ENCODE measurements around the gene DOCK10. TPM values are rescaled to one million over a fixed set of nuclear protein-coding genes. Genes with fewer than 3 reads are reported as not detected.

DOCK10 gene
- total RNA-seq, 1 experiment from 2014 or later = 0.96 TPM

GRCh38 chr2:225008935-225009334 is 33.3 kb downstream of the DOCK10 start:
- no peak overlapping the region for H3K4me3 Mint-ChIP-seq (ENCODE audit: unreplicated experiment)
- no TSS peak for BruUV-seq (replicated peaks)
- peaks cover 21% of the 10 kb centered on the region for H3K4me1 Mint-ChIP-seq (ENCODE audit: insufficient read depth, unreplicated experiment)
- peak; percentile 33 for TF ChIP-seq CTCF (IDR thresholded peaks at IDR 0.05; ENCODE audit: unreplicated experiment)
- H3K27me3 Mint-ChIP-seq (ENCODE audit: insufficient read depth, unreplicated experiment) = no peaks in the 10 kb centered on the region
- intact Hi-C loops (cut with micrococcal nuclease) = no loop called here
- ChIA-PET POLR2A (no interaction called here), CTCF (interaction anchor here (0.6 to 2.6 kb wide), 4 partner anchors 7 to 452 kb away, joined by 3 to 10 read pairs (median 4); no protein-coding TSS in a partner anchor)
- H3K9me3 Mint-ChIP-seq (ENCODE audit: unreplicated experiment) = no peaks in the 10 kb centered on the region
- peak; percentile 40 for DNase-seq (ENCODE audit: unreplicated experiment)
- no peak overlapping the region for H3K27ac Mint-ChIP-seq (ENCODE audit: low read depth, unreplicated experiment)
- H3K36me3 Mint-ChIP-seq (ENCODE audit: insufficient read depth, unreplicated experiment) = no peaks in the 10 kb centered on the region

- Mint-ChIP-seq H3K4me3 (ENCODE audit: unreplicated experiment) (no peak overlapping the region), H3K27ac (ENCODE audit: low read depth, unreplicated experiment) (no peak overlapping the region), H3K36me3 (ENCODE audit: insufficient read depth, unreplicated experiment) (no peaks in the 10 kb centered on the region), H3K9me3 (ENCODE audit: unreplicated experiment) (no peaks in the 10 kb centered on the region), H3K4me1 (ENCODE audit: insufficient read depth, unreplicated experiment) (peaks cover 22% of the 10 kb centered on the region), H3K27me3 (ENCODE audit: insufficient read depth, unreplicated experiment) (no peaks in the 10 kb centered on the region)
- ChIA-PET POLR2A (interaction anchor here (0.7 kb wide), 1 partner anchor 721 kb away, joined by 3 read pairs; no protein-coding TSS in a partner anchor), CTCF (interaction anchor here (0.7 to 1.2 kb wide), 2 partner anchors 19 to 203 kb away, joined by 3 read pairs; no protein-coding TSS in a partner anchor)
- DNase-seq (ENCODE audit: unreplicated experiment) = no peak
- TF ChIP-seq CTCF (IDR thresholded peaks at IDR 0.05; ENCODE audit: unreplicated experiment) = no peak
- intact Hi-C loops (cut with micrococcal nuclease) = no loop called here
- no TSS peak for BruUV-seq (replicated peaks)
Observed at GRCh38 chr2:225008179-225008856, 34.0 kb downstream of the DOCK10 start.

GRCh38 chr2:225006730-225007129 is 35.5 kb downstream of the DOCK10 start:
- CTCF ChIA-PET = no interaction called here
- Mint-ChIP-seq H3K9me3 (ENCODE audit: unreplicated experiment) (no peaks in the 10 kb centered on the region), H3K27ac (ENCODE audit: low read depth, unreplicated experiment) (no peak overlapping the region), H3K27me3 (ENCODE audit: insufficient read depth, unreplicated experiment) (no peaks in the 10 kb centered on the region), H3K4me1 (ENCODE audit: insufficient read depth, unreplicated experiment) (peaks cover 25% of the 10 kb centered on the region), H3K36me3 (ENCODE audit: insufficient read depth, unreplicated experiment) (no peaks in the 10 kb centered on the region), H3K4me3 (ENCODE audit: unreplicated experiment) (no peak overlapping the region)
- intact Hi-C loops (cut with micrococcal nuclease) = no loop called here
- no peak for DNase-seq (ENCODE audit: unreplicated experiment)
- POLR2A ChIA-PET = interaction anchor here (0.6 to 0.7 kb wide), 2 partner anchors 8 to 836 kb away, joined by 3 read pairs; no protein-coding TSS in a partner anchor
- TF ChIP-seq CTCF (IDR thresholded peaks at IDR 0.05; ENCODE audit: unreplicated experiment) = no peak
- BruUV-seq (replicated peaks) = no TSS peak

- Mint-ChIP-seq H3K36me3 (ENCODE audit: insufficient read depth, unreplicated experiment) (no peaks in the 10 kb centered on the region), H3K27me3 (ENCODE audit: insufficient read depth, unreplicated experiment) (no peaks in the 10 kb centered on the region), H3K4me3 (ENCODE audit: unreplicated experiment) (no peak overlapping the region), H3K4me1 (ENCODE audit: insufficient read depth, unreplicated experiment) (peaks cover 11% of the 10 kb centered on the region), H3K9me3 (ENCODE audit: unreplicated experiment) (no peaks in the 10 kb centered on the region), H3K27ac (ENCODE audit: low read depth, unreplicated experiment) (no peak overlapping the region)
- intact Hi-C loops (cut with micrococcal nuclease) = no loop called here
- no peak for TF ChIP-seq CTCF (IDR thresholded peaks at IDR 0.05; ENCODE audit: unreplicated experiment)
- BruUV-seq (replicated peaks) = no TSS peak
- CTCF ChIA-PET = interaction anchor here (0.6 to 1.4 kb wide), 7 partner anchors 10 to 627 kb away, joined by 3 to 4 read pairs (median 3); no protein-coding TSS in a partner anchor
- POLR2A ChIA-PET = interaction anchor here (0.9 to 1.0 kb wide), 3 partner anchors 31 to 156 kb away, joined by 3 to 4 read pairs (median 4); no protein-coding TSS in a partner anchor
- DNase-seq (ENCODE audit: unreplicated experiment) = peak; percentile 50
Observed at GRCh38 chr2:225004597-225004996, 37.7 kb downstream of the DOCK10 start.

Measured in MCF 10A (cell line).